Gastrocnemius medialis (tissue), 4 donors: ENCODE measurements around the gene LAMC2. TPM values are rescaled to one million over a fixed set of nuclear protein-coding genes. Genes with fewer than 3 reads are reported as not detected.

Source experiments
- ATAC-seq, 2 donors: fragments of 150-250 bp; one replicate each; pipeline ENCODE4 v1.9.1; 2016
- DNase-seq, 2 donors: peaks; one replicate each; pipeline ENCODE4 v3.0.0-alpha.2; 2019
- H3K27ac ChIP-seq, 4 donors: fragments of 200-600 bp; sonication (generic); 1 replicate in 1 of 4; 2 replicates in 3 of 4; pipeline ENCODE4 v1.5.1; 2016 to 2018; ENCODE audit warnings: mild to moderate bottlenecking in 2 of 4, moderate library complexity in 1 of 4
- H3K27me3 ChIP-seq, 3 donors: fragments of 200-600 bp; sonication (generic) in 2 of 3; 1 replicate in 1 of 3; 2 replicates in 2 of 3; pipeline versions ENCODE4 v1.5.1 to v1.6.0; 2016 to 2019; ENCODE audit warnings: mild to moderate bottlenecking in 1 of 3, moderate library complexity in 1 of 3
- H3K36me3 ChIP-seq, 2 donors: fragments of 200-600 bp; sonication (generic) in 1 of 2; one replicate each; pipeline ENCODE4 v1.5.1; 2017 to 2018
- H3K4me1 ChIP-seq, 2 donors: fragments of 200-600 bp; sonication (generic) in 1 of 2; one replicate each; pipeline ENCODE4 v1.5.1; 2016 to 2017; ENCODE audit warnings: mild to moderate bottlenecking in 2 of 2
- H3K4me3 ChIP-seq, 4 donors: fragments of 200-600 bp; sonication (generic) in 3 of 4; 1 replicate in 1 of 4; 2 replicates in 3 of 4; pipeline ENCODE4 v1.5.1; 2016 to 2019; ENCODE audit warnings: mild to moderate bottlenecking in 2 of 4
- H3K9me3 ChIP-seq, 3 donors: fragments of 200-600 bp; sonication (generic) in 2 of 3; 1 replicate in 1 of 3; 2 replicates in 2 of 3; pipeline ENCODE4 v1.5.1; 2016 to 2019
- POLR2A ChIP-seq, 2 donors: fragments of 450-650 bp; IDR thresholded peaks; one replicate each; pipeline ENCODE4 v1.6.1; 2017; ENCODE audit warnings: antibody characterized with exemption in 2 of 2, mild to moderate bottlenecking in 2 of 2, moderate library complexity in 2 of 2
- in situ Hi-C, 4 donors: fragments of 200-750 bp; cut with MboI; loops; one replicate each; pipeline versions ENCODE4 v1.15.0 to v1.8.0; 2017; ENCODE audit warnings: low sequenced_read_pairs in 4 of 4
- intact Hi-C: fragments of 100-400 bp; cut with DNase I; formaldehyde crosslinking; loops from one replicate; pipeline ENCODE4 v1.15.1; 2023; ENCODE audit warnings: low total_unique reads
- total RNA-seq, 4 donors: library from RNA; depleted of rRNA; stranded (reverse); fragments of >200 nt; gene quantifications; one replicate each; pipeline versions ENCODE4 v1.1.0 to v1.2.3, GENCODE V29; 2016
- TF ChIP-seq, protein P1 (sequence below), 5 experiments: fragments of 450-650 bp in 3 of 5; fragments of 200-600 bp in 2 of 5; sonication (generic) in 2 of 5; IDR thresholded peaks in 4 of 5; conservative IDR thresholded peaks in 1 of 5; 1 replicate in 4 of 5; 2 replicates in 1 of 5; pipeline ENCODE4 v1.5.1; 2016 to 2019; ENCODE audit warnings: antibody characterized with exemption in 5 of 5, mild to moderate bottlenecking in 3 of 5, moderate library complexity in 3 of 5

LAMC2 gene
- total RNA-seq, 4 donors from 2014 or later = 0.78 to 1.8 (median 1.4) TPM

DNA sequence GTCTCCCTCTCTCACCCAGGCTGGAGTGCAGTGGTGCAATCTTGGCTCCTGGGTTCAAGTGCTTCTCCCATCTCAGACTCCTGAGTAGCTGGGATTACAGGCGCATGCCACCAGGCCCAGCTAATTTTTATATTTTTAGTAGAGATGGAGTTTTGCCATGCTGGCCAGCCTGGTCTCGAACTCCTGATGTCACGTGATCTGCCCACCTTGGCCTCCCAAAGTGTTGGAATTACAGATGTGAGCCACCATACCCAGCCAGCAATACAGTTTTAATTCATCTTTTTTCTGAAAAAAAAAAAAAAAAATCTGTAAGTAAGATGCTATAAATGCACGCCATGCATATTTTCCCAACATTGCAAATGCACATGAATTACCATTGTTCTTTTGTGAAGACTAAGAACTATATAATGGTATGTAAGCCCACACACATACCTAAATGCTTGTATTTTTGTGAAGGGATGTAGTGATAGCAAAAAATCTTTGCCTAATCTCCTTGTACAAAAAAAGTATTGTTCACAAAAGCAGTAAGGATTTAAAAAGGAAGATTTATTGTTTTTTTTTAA lies 8.0 kb downstream of the LAMC2 start:
- no peak for ATAC-seq
- in situ Hi-C loops = no loop called here

DNA sequence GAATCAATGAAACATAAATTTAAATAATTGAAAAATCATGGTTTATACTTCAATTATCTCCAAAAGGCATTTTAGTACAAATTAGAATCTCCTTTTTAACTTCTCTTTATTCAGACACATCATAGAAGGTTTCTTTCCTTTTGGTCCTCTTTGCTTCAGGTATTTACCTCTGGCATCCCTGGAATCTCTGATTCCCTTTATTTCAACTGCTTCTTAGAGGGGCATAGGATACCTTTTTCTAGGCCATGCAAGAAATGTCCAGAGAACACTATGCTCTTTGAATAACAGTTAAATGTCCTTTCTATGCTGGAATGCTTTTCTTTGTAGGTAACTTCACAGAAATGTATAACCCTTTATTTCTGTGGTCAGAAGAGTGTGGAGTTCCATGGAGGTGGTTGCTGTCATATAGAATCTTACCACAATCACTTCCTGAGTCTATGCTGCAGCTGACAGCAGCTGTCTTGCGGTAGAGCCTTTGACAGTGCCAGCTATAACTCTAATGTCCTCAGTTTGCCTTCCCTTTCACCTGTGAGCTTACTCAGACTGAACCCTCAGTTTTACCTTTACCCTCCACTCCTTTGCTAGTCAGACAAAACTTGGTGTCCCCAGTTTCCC lies 8.6 kb downstream of the LAMC2 start:
- Histone ChIP-seq H3K27me3 (no peaks in the 10 kb centered on the region), H3K9me3 (no peaks in the 10 kb centered on the region), H3K4me1 (no peaks in the 10 kb centered on the region), H3K4me3 (no peak overlapping the region), H3K27ac (no peak overlapping the region), H3K36me3 (no peaks in the 10 kb centered on the region)
- in situ Hi-C loops = no loop called here
- DNase-seq = no peak
- TF ChIP-seq POLR2A (IDR thresholded peaks at IDR 0.05) = no peak
- TF ChIP-seq, protein P1, sequence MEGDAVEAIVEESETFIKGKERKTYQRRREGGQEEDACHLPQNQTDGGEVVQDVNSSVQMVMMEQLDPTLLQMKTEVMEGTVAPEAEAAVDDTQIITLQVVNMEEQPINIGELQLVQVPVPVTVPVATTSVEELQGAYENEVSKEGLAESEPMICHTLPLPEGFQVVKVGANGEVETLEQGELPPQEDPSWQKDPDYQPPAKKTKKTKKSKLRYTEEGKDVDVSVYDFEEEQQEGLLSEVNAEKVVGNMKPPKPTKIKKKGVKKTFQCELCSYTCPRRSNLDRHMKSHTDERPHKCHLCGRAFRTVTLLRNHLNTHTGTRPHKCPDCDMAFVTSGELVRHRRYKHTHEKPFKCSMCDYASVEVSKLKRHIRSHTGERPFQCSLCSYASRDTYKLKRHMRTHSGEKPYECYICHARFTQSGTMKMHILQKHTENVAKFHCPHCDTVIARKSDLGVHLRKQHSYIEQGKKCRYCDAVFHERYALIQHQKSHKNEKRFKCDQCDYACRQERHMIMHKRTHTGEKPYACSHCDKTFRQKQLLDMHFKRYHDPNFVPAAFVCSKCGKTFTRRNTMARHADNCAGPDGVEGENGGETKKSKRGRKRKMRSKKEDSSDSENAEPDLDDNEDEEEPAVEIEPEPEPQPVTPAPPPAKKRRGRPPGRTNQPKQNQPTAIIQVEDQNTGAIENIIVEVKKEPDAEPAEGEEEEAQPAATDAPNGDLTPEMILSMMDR (IDR thresholded peaks at IDR 0.05 in 4 of 5, conservative IDR thresholded peaks at IDR 0.05 in 1 of 5) = no peak
- no peak for ATAC-seq
- intact Hi-C loops = no loop called here

More for the DNA sequence above, 8.0 kb downstream of the LAMC2 start:
- Histone ChIP-seq H3K4me3 (no peak overlapping the region), H3K9me3 (no peaks in the 10 kb centered on the region), H3K27ac (no peak overlapping the region), H3K27me3 (no peaks in the 10 kb centered on the region), H3K36me3 (no peaks in the 10 kb centered on the region), H3K4me1 (no peaks in the 10 kb centered on the region)
- no peak for DNase-seq
- TF ChIP-seq, protein P1 (IDR thresholded peaks at IDR 0.05 in 4 of 5, conservative IDR thresholded peaks at IDR 0.05 in 1 of 5) = no peak
- no peak for TF ChIP-seq POLR2A (IDR thresholded peaks at IDR 0.05)
- intact Hi-C loops = no loop called here

DNA sequence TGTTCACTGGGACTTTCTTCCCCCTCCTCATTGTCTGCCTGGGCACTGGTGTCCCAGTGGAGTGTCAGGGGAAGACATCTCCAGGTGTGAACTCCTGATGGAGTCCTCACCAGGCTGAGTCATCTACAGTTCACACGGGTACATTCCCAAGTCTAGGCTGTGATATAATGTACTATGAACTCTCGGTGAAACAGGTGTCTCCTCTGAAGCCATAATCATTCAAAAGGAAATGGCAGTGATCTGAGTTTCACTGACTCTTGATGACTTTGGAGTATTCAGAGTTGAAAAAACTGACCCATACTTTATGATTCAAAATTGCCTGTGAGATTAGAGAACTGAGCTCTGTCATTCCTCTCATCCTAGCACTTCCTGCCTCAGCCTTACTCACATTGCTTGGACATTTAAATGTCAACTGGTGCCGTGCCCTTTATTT lies 9.1 kb downstream of the LAMC2 start:
- Histone ChIP-seq H3K27ac (no peak overlapping the region), H3K4me1 (no peaks in the 10 kb centered on the region), H3K4me3 (no peak overlapping the region), H3K9me3 (no peaks in the 10 kb centered on the region), H3K27me3 (no peaks in the 10 kb centered on the region), H3K36me3 (no peaks in the 10 kb centered on the region)
- ATAC-seq (no peak), DNase-seq (no peak)
- intact Hi-C loops = no loop called here
- no peak for TF ChIP-seq POLR2A (IDR thresholded peaks at IDR 0.05)
- in situ Hi-C loops = no loop called here

DNA sequence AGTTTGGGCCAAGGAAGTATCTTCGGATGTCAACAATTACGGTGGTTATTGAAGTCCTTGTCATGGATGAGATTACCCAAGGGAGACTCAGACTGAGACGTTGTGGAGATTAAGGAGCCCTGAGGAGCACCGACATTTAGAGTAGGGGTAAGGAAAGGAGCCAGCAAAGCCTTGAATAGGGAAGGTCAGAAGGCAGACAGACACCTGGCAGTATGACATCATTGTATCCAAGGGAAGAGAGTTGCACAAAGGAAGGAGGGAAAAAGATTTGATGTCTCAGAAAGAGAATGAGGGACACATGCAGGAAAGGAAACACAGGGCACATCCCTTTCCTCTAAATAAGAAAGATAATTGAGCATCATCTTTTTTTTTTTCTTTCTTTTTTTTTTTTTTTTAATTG lies 11.7 kb downstream of the LAMC2 start:
- Histone ChIP-seq H3K4me1 (no peaks in the 10 kb centered on the region), H3K36me3 (no peaks in the 10 kb centered on the region), H3K9me3 (no peaks in the 10 kb centered on the region), H3K27me3 (no peaks in the 10 kb centered on the region), H3K27ac (no peak overlapping the region), H3K4me3 (no peak overlapping the region)
- no peak for TF ChIP-seq POLR2A (IDR thresholded peaks at IDR 0.05)
- TF ChIP-seq, protein P1 (IDR thresholded peaks at IDR 0.05 in 4 of 5, conservative IDR thresholded peaks at IDR 0.05 in 1 of 5) = no peak
- ATAC-seq = no peak
- no peak for DNase-seq
- in situ Hi-C loops = no loop called here
- intact Hi-C loops = no loop called here

DNA sequence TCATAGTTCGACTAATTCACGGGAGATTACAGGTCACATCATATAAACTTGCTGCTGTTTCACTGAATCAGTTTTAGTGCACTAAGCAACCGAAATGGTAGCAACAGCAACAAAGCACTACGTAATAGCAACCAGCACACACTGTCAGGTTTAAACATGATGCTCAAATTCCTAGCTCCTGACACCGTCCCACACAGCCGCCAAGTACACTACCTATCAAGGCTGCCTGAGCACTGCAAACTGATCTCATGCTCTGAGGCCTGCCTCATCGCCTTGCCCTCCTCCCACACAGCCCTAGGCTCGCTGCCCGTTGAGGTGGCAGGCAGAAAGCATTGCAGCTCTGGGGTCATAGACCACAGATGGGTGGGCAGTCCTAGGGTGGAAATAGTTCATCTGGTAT lies 12.4 kb downstream of the LAMC2 start:
- peak; percentile 93 to 95 for ATAC-seq

More for the DNA sequence above, 12.4 kb downstream of the LAMC2 start:
- DNase-seq = peak; percentile 44 to 63
- no peaks in the 10 kb centered on the region for H3K36me3 ChIP-seq
- no peak overlapping the region for H3K4me3 ChIP-seq
- H3K9me3 ChIP-seq = no peaks in the 10 kb centered on the region
- H3K4me1 ChIP-seq = no peaks in the 10 kb centered on the region
- in situ Hi-C loops (no loop called here), intact Hi-C loops (no loop called here)
- TF ChIP-seq, protein P1 (IDR thresholded peaks at IDR 0.05 in 4 of 5, conservative IDR thresholded peaks at IDR 0.05 in 1 of 5) = no peak
- no peak for TF ChIP-seq POLR2A (IDR thresholded peaks at IDR 0.05)
- H3K27ac ChIP-seq = peak overlapping the region in 1 of 4 donors; percentile 55
- H3K27me3 ChIP-seq = no peaks in the 10 kb centered on the region
